SK-N-MC (cell line): ENCODE results near the gene RHOJ.

ENCODE experiments used
- EZH2 ChIP-seq: fragments of 200-600 bp; sonication (generic); IDR thresholded peaks from one replicate; pipeline ENCODE4 v1.6.1; 2017; ENCODE audit warnings: antibody characterized with exemption
- FOXP2 ChIP-seq: optimal IDR thresholded peaks from 2 replicates; pipeline ENCODE3; 2011; ENCODE audit warnings: mild to moderate bottlenecking, moderate library complexity; ENCODE audit not compliant: insufficient read depth; ENCODE audit errors: extremely low read length, control extremely low read depth
- POLR2AphosphoS5 ChIP-seq: IDR thresholded peaks from 2 replicates; pipeline ENCODE4 v1.6.1; 2012; ENCODE audit warnings: mild to moderate bottlenecking, low read depth, low read length, borderline replicate concordance

DNA sequence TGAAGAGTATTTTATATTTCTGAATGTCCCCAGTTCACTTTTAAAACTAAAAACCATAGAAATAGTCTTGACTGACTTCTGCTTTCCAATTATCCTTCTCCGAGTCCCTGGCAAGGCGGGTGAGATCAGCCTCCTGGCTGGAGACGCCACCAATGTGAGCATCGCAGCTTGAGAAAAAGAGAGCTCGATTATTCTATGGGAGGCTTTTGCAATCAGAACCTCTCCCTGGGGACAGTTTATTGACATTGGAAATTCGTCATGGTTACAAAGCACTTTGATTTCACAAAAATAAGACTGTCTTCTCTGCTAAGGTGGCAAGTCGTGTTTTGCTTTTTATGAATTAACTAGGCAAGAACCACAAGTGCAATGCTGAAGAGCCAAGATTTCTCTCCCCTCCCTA is 138.1 kb downstream of the RHOJ start:
- TF ChIP-seq POLR2AphosphoS5 (no peak), EZH2 (no peak), FOXP2 (no peak)
